Motor neuron (in vitro differentiated cells): Measurements from ENCODE around the gene GPRIN1. TPM values are rescaled to one million over a fixed set of nuclear protein-coding genes. Genes with fewer than 3 reads are reported as not detected.
A peak's percentile ranks its signal among the peaks of the same experiment; 100 is the strongest.

Experiments used
- ATAC-seq, 8 experiments: fragments of 200-7000 bp; cut with Tn5 transposase; replicated peaks in 6 of 8; 2 replicates each; pipeline ENCODE4 v1.8.0; 2021; ENCODE audit warnings: mild to moderate bottlenecking in 8 of 8, moderate library complexity in 8 of 8
- H3K27ac ChIP-seq, 2 donors: fragments of 250-450 bp; sonication (Bioruptor Pico); 2 replicates each; pipeline ENCODE4 v1.9.0; 2021; ENCODE audit warnings: antibody characterized with exemption in 2 of 2, mild to moderate bottlenecking in 2 of 2, moderate library complexity in 1 of 2
- H3K4me1 ChIP-seq, 2 donors: fragments of 250-450 bp; sonication (Bioruptor Pico); replicated peaks in 1 of 2; 2 replicates each; pipeline ENCODE4 v1.6.1; 2021; ENCODE audit warnings: antibody characterized with exemption in 2 of 2, mild to moderate bottlenecking in 2 of 2, moderate library complexity in 1 of 2
- H3K4me3 ChIP-seq, 5 donors: fragments of 250-450 bp; sonication (Bioruptor Pico); 2 replicates each; pipeline ENCODE4 v1.9.0; 2021; ENCODE audit warnings: antibody characterized with exemption in 5 of 5, mild to moderate bottlenecking in 5 of 5, moderate library complexity in 4 of 5
- WGBS, 10 experiments: fragments of 450-650 bp; shearing (Covaris generic); methylation state at CpG; one replicate each; pipeline ENCODE4 v1.0.0; 2022; 5-methylcytosine and 5-hydroxymethylcytosine counted together
- in situ Hi-C, 9 experiments: fragments of 400-800 bp; cut with MboI; loops; one replicate each; pipeline ENCODE4 v1.15.0; 2021; ENCODE audit warnings: low sequenced_read_pairs in 9 of 9, low pct_unique_long_range_greater_than_20kb in 2 of 9; ENCODE audit not compliant: unreplicated experiment in 9 of 9
- total RNA-seq, 8 experiments: library from RNA; unstranded; fragments of 300-600 nt; gene quantifications; 2 replicates each; pipeline versions ENCODE4 v1.2.3 to v1.2.4, GENCODE V29; 2022

Gene GPRIN1
- total RNA-seq, 8 experiments from 2014 or later, result 1.1 to 39.6 (median 29.2) TPM

DNA sequence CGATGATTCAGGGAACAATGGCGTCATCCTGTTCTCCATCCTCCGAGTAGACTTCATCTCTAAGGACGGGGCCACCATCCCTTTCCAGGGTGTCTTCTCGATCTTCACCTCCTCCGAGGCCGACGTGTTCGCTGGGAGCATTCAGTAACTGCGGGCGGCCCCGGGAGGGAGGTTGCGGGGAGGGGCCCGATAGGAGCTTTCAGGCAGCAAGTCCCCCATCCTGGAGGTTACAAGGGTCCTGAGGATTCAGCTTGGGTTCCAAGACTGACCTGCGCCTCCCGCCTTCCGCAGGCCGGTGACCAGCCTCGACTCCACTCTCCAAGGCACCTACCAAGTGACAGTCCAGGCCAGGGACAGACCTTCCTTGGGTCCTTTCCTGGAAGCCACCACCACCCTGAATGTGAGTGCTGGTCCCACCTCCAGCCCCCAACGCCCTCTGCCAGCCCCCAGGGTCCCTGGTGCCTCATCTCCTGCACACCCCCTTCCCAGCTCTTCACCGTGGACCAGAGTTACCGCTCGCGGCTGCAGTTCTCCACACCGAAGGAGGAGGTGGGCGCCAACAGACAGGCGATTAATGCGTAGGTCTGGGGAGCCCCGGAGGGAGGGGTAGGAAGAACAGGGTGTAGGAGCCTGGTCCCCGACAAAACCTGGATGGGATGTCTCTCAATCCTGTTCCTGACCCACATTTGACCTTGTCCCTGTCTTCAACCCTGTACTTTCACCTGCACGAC, 20.8 kb downstream of the GPRIN1 start:
- WGBS, 10 experiments, result 60 to 93% (median 88%) methylated on average over 1 to 14 of the region's 31 CpGs; no CpG with 5 or more reads in 4 of the 10 experiments
- Histone ChIP-seq H3K4me3 (no peak overlapping the region), H3K27ac (peak overlapping the region in 1 of 2 donors; percentile 72), H3K4me1 (peaks cover 0 to 14% of the 10 kb centered on the region in 2 donors)
- in situ Hi-C loops, result no loop called here
- ATAC-seq, result peak in 1 of 8 experiments; percentile 12

DNA sequence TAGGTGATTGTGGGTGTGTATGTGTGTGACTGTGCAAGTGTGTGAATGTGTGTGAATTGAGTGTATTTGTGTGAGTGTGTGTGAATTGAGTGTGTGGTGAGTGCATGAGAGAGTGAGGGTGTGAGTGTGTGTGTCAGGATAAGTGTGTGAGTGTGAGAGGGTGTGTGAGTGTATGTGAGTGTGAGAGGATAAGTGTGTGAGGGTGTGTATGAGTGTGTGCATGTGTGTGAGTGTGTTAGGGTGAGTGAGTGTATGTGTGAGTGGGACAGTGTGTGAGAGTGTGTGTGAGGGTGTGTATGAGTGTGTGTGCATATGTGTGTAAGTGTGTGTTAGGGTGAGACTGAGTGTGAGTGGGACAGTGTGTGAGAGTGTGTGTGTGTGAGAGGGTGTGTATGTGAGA, 21.7 kb downstream of the GPRIN1 start:
- no peak overlapping the region for H3K4me3 ChIP-seq
- in situ Hi-C loops, result no loop called here

DNA sequence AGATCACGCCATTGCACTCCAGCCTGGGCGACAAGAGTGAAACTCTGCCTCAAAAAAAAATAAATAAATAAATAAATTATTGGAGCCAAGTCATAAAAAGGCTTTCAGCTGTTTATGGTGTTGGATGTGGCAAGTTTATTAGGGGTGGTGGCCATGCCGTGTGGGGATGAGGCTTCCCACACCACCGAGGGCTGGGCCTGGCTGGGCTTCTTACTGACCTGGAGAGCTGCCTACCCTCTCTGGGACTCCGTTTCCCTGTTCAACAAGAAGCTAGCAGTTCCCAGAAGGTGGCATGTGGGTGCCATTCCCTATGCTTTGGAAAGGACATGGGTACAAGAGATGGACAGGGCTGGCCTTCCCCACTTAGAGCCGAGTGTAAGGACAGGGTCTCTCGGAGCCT, 22.6 kb downstream of the GPRIN1 start:
- in situ Hi-C loops, result no loop called here

More for the DNA sequence above, 21.7 kb downstream of the GPRIN1 start:
- ATAC-seq, result no peak
- Histone ChIP-seq H3K27ac (no peak overlapping the region), H3K4me1 (peaks cover 0 to 14% of the 10 kb centered on the region in 2 donors)

DNA sequence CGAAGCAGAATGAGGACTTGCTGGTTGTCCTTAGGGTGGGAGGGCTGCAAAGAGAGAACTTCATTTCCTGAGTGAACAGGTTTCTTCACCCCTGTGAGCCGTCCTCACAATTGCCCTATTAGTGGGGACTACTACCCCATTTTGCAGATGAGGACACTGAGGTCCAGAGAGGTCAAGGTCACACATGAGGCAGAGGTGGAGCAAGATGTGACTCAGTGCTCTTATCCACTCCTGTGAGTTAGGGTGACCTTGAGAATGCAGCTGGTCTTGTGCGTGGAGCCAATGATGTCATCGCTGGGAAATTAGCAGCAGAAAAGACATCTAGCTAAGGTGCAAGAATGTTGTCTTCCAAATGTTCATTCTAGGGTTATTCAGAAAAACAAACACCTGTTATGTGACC, 26.9 kb downstream of the GPRIN1 start:
- in situ Hi-C loops, result no loop called here
- no peak overlapping the region for H3K27ac ChIP-seq
- 38 to 100% (median 69%) methylated on average over 1 to 4 of the region's 4 CpGs; no CpG with 5 or more reads in 2 of the 10 experiments for WGBS, 10 experiments
- no peak for ATAC-seq
- H3K4me1 ChIP-seq, result peaks cover 0 to 2% of the 10 kb centered on the region in 2 donors
- no peak overlapping the region for H3K4me3 ChIP-seq

More for the DNA sequence above, 22.6 kb downstream of the GPRIN1 start:
- 46 to 100% (median 72%) methylated on average over 1 to 6 of the region's 7 CpGs for WGBS, 10 experiments
- ATAC-seq, result no peak
- Histone ChIP-seq H3K4me1 (peaks cover 0 to 14% of the 10 kb centered on the region in 2 donors), H3K27ac (no peak overlapping the region), H3K4me3 (no peak overlapping the region)

DNA sequence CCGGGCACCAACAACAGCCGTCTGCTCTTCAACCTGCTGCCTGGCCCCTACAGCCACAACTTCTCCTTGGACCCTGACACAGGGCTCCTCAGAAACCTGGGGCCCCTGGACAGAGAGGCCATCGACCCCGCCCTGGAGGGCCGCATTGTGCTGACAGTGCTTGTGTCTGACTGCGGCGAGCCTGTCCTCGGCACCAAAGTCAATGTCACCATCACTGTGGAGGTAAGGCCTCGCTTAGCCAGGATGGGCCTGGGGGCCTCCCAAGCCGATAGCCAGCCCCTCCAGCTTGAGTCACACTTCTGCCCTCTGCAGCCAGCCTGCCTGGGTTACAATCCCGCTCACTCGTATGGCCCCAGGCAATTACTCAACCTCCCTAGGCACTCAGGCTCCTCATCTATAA, 28.6 kb downstream of the GPRIN1 start:
- ATAC-seq, result no peak
- peaks cover 9 to 12% of the 10 kb centered on the region in 2 donors for H3K4me1 ChIP-seq
- H3K4me3 ChIP-seq, result no peak overlapping the region
- 70 to 97% methylated on average over 2 to 5 of the region's 12 CpGs; no CpG with 5 or more reads in 8 of the 10 experiments for WGBS, 10 experiments
- no peak overlapping the region for H3K27ac ChIP-seq
- in situ Hi-C loops, result no loop called here

DNA sequence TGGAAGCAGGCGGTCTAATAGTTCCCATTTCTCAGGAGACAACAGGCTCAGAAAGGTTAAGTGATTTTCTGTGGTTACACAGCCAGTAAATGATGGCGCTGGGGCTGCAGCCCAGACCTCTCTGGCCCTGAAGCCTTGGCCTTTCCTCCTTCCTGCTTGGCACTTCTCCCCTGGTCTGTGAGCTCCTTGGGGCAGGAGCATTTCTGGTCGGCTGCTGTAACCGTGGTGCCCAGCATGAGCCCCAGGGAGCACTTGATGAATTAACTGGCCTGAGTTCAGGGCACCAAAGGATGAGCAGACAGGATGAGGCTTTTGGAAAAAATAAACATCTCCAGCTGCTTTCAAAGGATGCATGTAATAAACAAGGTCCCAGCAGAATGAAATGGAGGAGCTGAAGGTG, 30.6 kb downstream of the GPRIN1 start:
- Histone ChIP-seq H3K4me3 (no peak overlapping the region), H3K4me1 (peaks cover 9 to 12% of the 10 kb centered on the region in 2 donors), H3K27ac (no peak overlapping the region)
- in situ Hi-C loops, result no loop called here
- ATAC-seq, result no peak
- 0 to 100% (median 63%) methylated on average over 1 to 4 of the region's 4 CpGs; no CpG with 5 or more reads in 4 of the 10 experiments for WGBS, 10 experiments

DNA sequence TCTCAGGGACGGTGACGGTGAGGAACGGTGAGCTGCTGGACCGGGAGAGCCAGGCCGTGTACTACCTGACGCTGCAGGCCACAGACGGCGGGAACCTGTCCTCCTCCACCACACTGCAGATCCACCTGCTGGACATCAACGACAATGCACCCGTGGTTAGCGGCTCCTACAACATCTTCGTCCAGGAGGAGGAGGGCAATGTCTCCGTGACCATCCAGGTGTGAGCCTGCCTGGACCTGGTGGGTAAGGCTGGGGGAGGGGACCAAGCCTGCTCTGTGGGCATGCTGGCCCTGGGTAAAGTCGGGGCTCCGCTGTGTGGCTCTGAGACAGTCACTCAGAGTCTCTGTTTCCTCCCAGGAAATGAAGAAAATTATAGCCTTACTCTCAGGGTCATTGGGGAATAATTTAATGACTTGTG, 31.6 kb downstream of the GPRIN1 start:
- H3K27ac ChIP-seq, result no peak overlapping the region
- no peak overlapping the region for H3K4me3 ChIP-seq
- in situ Hi-C loops, result no loop called here
- 18 to 60% (median 45%) methylated on average over 2 to 10 of the region's 15 CpGs; no CpG with 5 or more reads in 6 of the 10 experiments for WGBS, 10 experiments
- peak in 7 of 8 experiments; percentile 32 to 89 (median 57) for ATAC-seq
- peaks cover 9 to 12% of the 10 kb centered on the region in 2 donors for H3K4me1 ChIP-seq

DNA sequence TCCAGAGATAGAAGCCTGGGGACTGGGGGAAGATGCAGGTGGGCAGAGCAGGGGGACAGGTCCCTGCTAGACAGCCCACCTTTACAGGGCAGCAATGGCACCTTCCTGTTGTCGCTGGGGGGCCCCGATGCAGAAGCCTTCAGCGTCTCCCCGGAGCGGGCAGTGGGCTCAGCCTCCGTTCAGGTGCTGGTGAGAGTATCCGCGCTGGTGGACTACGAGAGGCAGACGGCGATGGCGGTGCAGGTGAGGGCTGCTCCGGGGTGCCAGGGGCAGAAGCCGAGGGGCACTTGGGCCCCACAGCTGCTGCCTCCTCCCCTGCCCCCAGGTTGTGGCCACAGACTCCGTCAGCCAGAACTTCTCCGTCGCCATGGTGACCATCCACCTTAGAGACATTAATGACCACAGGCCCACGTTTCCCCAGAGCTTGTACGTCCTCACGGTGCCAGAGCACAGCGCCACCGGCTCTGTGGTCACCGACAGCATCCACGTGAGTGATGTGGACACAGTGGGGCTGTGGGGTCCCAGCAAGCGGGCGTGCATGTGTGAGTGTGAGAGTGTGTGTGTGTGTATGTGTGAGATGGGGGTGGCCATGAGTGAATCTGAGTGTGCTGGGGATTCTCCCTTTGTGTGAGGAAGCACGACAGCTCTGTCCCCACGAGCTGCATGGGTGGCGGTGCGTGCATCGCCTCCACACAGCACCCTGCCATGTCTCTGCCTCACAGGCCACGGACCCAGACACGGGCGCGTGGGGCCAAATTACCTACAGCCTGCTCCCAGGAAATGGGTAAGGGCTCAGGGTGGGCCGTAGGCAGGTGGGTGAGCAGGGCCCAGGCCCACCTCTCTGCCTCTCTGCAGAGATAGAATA, 32.4 kb downstream of the GPRIN1 start:
- WGBS, 10 experiments, result 77 to 100% (median 81%) methylated on average over 1 to 9 of the region's 36 CpGs; no CpG with 5 or more reads in 5 of the 10 experiments
- in situ Hi-C loops, result no loop called here
- H3K27ac ChIP-seq, result no peak overlapping the region
- ATAC-seq, result peak in 5 of 8 experiments; percentile 61 to 75 (median 68)
- peaks cover 9 to 12% of the 10 kb centered on the region in 2 donors for H3K4me1 ChIP-seq
- H3K4me3 ChIP-seq, result no peak overlapping the region

DNA sequence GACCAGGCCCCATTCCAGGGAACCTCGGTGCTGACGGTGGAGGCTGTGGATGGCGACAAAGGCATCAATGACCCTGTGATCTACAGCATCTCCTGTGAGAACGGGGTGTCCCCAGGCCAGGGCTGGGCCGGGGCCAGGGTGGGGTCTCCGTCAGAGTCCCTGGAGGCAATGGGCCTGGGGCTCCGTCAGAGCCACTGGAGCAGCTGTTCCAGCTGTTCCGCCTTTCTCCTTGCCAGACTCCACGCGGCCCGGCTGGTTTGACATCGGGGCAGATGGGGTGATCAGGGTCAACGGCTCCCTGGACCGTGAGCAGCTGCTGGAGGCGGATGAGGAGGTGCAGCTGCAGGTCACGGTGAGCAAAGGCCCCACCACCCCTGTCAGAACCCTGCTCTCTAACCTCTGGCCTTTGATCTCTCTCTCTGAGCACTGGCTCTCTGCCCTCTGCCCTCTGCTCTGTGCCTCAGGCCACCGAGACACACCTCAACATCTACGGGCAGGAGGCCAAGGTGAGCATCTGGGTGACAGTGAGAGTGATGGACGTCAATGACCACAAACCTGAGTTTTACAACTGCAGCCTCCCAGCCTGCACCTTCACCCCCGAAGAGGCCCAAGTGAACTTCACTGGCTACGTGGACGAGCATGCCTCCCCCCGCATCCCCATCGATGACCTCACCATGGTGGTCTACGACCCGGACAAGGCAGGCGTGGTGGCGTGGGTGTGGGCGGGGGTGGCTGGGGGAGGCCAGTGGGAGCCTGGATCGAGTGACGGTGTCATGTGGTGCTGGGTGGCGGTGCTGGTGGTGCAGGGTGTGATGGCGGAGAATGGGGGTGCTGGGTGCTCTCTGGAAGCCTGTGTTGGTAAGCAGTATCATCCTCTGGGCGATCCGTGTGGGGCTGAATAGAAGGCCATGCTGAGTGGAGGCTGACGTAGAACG, 34.2 kb downstream of the GPRIN1 start:
- no peak for ATAC-seq
- in situ Hi-C loops, result no loop called here
- no peak overlapping the region for H3K27ac ChIP-seq
- 83 to 100% (median 94%) methylated on average over 1 to 10 of the region's 37 CpGs; no CpG with 5 or more reads in 6 of the 10 experiments for WGBS, 10 experiments
- H3K4me3 ChIP-seq, result no peak overlapping the region
- peaks cover 9 to 12% of the 10 kb centered on the region in 2 donors for H3K4me1 ChIP-seq

DNA sequence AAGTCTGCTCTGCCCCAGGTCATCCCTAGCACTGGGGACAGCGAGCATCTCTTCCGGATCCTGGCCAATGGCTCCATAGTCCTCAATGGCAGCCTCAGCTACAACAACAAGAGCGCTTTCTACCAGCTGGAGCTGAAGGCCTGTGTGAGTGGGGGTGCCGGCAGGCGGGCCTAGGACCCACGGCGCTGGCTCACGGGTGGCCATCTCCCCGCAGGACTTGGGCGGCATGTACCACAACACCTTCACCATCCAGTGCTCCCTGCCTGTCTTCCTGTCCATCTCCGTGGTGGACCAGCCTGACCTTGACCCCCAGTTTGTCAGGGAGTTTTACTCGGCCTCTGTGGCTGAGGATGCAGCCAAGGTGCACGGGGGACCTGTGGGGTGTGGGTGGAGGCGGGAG, 34.9 kb downstream of the GPRIN1 start:
- in situ Hi-C loops, result no loop called here
- WGBS, 10 experiments, result 83 to 100% (median 100%) methylated on average over 1 to 8 of the region's 14 CpGs; no CpG with 5 or more reads in 5 of the 10 experiments
- Histone ChIP-seq H3K4me3 (no peak overlapping the region), H3K4me1 (peaks cover 9 to 12% of the 10 kb centered on the region in 2 donors), H3K27ac (no peak overlapping the region)
- no peak for ATAC-seq

DNA sequence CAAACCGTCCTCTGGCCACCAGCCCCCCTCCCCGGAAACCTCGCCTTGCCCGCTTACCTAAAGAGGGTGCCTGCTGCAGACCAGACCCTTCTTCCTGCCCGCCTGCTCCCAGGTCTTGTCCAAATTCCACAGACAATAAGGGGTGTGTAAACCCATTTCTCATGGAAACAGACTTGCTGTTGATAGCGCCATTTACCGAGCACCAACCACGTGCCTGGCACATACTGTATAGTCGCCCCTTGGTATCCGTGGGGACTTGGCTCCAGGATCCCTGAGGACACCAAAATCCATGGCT, 35.7 kb downstream of the GPRIN1 start:
- 30 to 67% (median 57%) methylated on average over 2 to 5 of the region's 10 CpGs; no CpG with 5 or more reads in 7 of the 10 experiments for WGBS, 10 experiments
- H3K27ac ChIP-seq, result no peak overlapping the region
- in situ Hi-C loops, result no loop called here
- ATAC-seq, result peak in 1 of 8 experiments; percentile 2
- no peak overlapping the region for H3K4me3 ChIP-seq
- peaks cover 9 to 12% of the 10 kb centered on the region in 2 donors for H3K4me1 ChIP-seq

DNA sequence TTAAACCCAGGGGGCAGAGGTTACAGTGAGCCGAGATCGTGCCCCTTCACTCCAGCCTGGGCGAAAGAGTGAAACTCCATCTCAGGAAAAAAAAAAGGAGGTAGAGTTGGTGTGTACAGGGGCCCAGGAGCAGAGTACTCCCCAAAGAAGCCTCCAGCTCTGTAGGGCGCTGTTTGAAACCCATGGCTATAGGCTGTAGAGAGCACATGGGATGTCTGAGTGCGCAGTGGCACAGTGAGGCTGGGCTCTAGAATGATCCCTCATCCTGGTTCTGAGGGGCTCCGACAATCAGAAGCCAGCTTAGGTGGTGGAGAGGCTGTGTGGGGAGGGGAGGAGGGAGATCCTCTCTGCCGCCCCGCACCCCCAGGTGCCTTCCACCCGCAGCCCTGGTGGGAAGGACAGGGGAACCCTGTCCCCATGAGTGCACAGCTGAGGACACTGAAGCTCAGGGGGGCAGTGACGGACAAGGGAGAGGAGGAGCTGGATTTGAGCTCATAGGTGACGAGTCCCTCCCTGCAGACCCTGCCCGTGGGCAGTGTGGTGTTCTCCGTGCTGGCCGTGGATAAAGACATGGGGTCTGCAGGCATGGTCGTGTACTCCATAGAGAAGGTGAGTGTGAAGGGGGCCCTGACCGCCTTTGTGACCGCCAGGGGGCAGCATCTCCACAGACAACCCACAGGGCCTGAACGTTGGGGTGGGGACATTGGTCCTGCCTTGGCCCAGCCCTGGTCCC, 36.2 kb downstream of the GPRIN1 start:
- in situ Hi-C loops, result no loop called here
- Histone ChIP-seq H3K27ac (no peak overlapping the region), H3K4me3 (no peak overlapping the region), H3K4me1 (peaks cover 9 to 12% of the 10 kb centered on the region in 2 donors)
- peak; percentile 80 to 98 (median 86) for ATAC-seq
- 40 to 80% (median 60%) methylated on average over 1 to 3 of the region's 18 CpGs; no CpG with 5 or more reads in 5 of the 10 experiments for WGBS, 10 experiments
